NCI-H2029 treated with DMSO at 0.1 percent for 48 hours (cell line): ENCODE measurements around the gene SLC13A2.

Source experiments
- DNase-seq: peaks from one replicate; lab custom pipeline; 2025; lab: John Stamatoyannopoulos, UW

Gene SLC13A2

GRCh38 chr17:28537219-28537610, 63.8 kb downstream of the SLC13A2 start:
- no peak for DNase-seq

- no peak for DNase-seq
Observed at GRCh38 chr17:28538296-28538895, 65.0 kb downstream of the SLC13A2 start.

GRCh38 chr17:28540231-28540630, 66.8 kb downstream of the SLC13A2 start:
- no peak for DNase-seq

GRCh38 chr17:28541439-28541838, 68.0 kb downstream of the SLC13A2 start:
- DNase-seq, result no peak

- no peak for DNase-seq
Observed at GRCh38 chr17:28544402-28545140, 71.1 kb downstream of the SLC13A2 start.

- no peak for DNase-seq
Observed at GRCh38 chr17:28545141-28545503, 71.7 kb downstream of the SLC13A2 start.

GRCh38 chr17:28545787-28546415, 72.5 kb downstream of the SLC13A2 start:
- no peak for DNase-seq

GRCh38 chr17:28547096-28547622, 73.7 kb downstream of the SLC13A2 start:
- no peak for DNase-seq
